GM21529 (cell line): ENCODE measurements around the gene ID1.

Source experiments
- ATAC-seq: cut with Tn5 transposase; IDR thresholded peaks from one replicate; pipeline ENCODE4 v1.9.1; 2021; ENCODE audit not compliant: unreplicated experiment

Gene ID1

DNA sequence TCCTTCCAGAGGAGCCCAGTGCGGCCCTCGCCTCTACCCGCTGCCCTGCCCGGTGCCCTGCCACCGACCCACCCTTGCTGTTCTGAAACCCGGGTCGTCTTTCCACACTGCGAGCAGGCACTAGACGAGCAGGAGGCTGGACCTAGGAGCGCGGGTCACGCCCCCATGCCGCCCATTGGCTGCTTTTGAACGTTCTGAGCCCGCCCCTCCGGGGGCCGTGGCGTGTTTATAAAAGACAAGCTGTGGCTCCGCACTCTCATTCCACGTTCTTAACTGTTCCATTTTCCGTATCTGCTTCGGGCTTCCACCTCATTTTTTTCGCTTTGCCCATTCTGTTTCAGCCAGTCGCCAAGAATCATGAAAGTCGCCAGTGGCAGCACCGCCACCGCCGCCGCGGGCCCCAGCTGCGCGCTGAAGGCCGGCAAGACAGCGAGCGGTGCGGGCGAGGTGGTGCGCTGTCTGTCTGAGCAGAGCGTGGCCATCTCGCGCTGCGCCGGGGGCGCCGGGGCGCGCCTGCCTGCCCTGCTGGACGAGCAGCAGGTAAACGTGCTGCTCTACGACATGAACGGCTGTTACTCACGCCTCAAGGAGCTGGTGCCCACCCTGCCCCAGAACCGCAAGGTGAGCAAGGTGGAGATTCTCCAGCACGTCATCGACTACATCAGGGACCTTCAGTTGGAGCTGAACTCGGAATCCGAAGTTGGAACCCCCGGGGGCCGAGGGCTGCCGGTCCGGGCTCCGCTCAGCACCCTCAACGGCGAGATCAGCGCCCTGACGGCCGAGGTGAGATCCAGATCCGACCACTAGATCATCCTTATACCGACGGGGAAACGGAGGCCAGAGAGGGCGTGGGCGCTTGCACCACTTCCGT, at the start of gene ID1:
Gene ID1, plus strand, starts transcription at position 259 of the 871 bp plus-strand sequence. Its CDS starts 99 bp downstream, at position 358.
- ATAC-seq: peak; percentile 82

- ATAC-seq: no peak
Observed at GRCh38 chr20:31559704-31560093, 45.4 kb upstream of the ID1 start.

- ATAC-seq: peak; percentile 58
Observed at GRCh38 chr20:31560094-31560745, 44.9 kb upstream of the ID1 start.

DNA sequence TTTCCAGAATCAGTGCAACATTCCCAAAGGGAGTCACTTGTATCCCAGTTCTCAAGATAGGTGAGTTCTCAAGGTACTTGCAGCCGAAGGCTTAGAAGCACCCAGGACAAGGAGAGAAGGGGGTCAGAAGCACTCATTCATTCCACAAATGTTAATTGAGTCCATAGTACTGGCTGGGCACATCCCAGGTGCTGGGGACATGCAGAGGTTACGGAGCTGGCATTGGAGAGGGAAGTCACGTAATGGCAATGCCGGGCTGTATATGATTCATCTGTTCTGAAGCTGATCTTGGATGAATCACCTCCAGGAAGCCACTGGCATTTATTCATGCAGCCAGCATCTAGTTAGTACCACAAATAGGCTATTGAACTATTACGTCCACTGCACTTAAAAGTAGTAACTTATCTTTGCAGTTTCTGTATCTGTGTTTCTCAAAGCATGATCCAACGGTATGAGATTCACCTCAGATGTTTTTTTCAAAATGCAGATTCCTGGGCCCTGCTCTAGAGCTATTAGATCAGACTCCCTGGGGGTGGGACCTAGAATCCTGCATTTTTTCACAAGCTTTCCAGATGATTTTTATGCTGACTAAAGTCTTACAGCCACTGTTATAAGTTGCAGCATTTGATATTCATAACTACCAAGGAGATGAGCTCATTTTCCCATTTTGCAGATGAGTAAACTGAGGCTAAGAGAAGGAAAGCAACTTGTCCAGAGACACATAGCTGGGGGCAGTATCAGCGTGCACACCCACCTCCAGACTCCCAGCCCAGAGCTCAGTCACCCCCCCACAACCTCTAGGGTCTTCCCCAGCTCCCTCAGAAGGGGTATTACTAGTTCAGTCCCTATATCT, 44.1 kb upstream of the ID1 start:
- ATAC-seq: no peak

DNA sequence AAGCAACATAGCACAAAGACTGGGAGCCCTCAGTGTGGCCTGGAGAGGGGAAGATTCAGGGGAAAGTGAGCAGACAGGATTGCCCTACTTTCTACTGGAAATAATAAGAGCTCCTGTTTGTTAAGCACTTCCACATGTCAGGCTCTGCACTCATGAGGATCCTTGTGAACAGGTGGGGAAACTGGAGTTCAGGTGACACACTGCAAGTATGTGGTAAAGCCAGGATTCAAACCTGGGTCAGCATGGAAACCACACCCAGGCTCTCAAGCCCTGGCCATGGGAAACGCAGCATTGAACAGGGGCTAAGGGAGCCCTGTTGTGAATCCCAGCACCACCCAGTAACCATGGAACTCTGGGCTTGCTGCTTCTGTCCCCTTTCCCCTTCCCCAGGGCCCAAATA, 42.8 kb upstream of the ID1 start:
- no peak for ATAC-seq

- ATAC-seq: no peak
Observed at GRCh38 chr20:31564284-31564683, 40.8 kb upstream of the ID1 start.

- no peak for ATAC-seq
Observed at GRCh38 chr20:31565699-31566318, 39.3 kb upstream of the ID1 start.

- no peak for ATAC-seq
Observed at GRCh38 chr20:31566319-31566657, 38.8 kb upstream of the ID1 start.

DNA sequence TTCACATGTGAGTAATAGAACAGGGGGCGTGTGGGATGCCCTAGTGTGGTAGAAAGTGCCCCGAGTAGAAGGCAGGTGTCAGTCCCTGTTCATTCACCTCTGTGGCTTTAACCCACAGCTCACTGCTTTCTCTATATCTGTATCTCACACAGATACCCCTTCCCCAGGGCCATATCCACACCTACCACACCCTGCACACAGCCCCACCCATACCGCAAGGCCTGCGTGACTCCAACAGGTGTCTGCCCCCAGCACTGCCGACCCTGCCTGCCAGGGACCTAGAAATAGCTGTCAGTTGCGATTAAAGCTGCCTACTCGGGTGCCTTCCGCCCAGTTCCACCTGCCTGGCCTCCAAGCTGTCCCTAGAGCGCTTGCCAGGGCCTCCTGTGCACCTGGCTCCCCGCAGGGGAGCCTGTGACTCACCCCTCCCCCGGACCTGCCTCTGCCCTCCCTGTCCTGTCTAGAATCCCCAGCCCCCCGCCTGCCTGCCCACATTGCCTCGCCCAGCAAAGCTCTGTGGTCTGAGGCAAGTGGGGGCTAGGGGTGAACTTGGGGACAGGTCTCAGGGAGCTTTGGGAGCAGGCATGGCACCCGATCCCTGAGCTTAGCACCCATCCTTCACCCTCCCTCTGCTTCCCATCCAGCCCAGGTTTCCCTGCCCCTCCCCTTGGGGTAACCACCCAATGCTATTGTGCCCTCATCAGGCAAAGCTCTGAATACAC, 38.3 kb upstream of the ID1 start:
- no peak for ATAC-seq

DNA sequence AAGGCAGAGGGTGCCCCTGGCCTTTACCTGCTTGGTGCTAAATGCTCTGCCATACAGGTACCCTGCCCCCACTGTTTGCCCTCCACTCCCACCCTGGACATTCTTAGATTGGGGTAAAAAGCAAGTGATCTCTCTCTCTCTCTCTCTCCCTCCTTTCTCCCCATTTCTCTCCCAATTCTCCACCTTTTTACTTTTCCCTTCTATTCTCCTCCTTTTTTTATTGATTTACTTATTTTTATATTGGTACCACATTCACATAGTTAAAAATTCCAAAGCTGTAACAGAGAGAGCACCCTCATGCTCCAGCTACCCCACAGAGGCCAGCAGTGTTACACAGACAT, 37.7 kb upstream of the ID1 start:
- ATAC-seq: no peak

DNA sequence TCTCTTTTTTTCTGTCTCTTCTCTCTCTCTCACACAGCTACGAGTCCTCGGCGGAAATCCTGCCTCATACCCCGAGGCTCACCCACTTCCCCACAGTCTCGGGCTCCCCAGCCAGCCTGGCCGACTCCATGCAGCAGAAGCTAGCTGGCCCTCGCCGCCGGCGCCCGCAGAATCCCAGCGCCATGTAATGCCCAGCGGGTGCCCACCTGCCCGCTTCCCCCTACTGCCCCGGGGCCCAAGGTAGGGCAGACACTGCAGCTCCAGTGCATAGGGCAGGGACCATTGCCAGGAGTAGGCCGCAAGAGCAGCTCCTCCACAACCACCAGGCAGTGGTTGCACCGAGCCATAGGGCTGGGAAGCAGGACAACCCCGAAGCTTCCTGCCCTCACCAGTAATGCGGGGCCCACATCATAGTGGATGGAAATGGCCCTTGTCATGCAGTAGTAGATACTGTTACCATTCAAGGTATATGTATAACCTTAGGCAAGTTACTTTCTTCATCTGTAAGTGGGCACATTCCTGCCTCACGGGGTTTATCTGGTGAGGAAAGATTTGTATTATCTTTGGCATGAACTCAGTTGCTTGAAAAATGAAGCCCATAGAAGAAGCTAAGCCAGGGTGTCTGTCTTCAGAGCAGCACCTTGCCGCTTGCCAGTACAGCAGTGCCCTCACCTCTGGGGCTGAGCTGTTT, 36.9 kb upstream of the ID1 start:
- no peak for ATAC-seq

GRCh38 chr20:31568773-31569162, 36.3 kb upstream of the ID1 start:
- ATAC-seq: no peak

GRCh38 chr20:31569163-31570020, 35.7 kb upstream of the ID1 start:
- ATAC-seq: no peak

GRCh38 chr20:31570021-31570463, 35.0 kb upstream of the ID1 start:
- ATAC-seq: no peak

DNA sequence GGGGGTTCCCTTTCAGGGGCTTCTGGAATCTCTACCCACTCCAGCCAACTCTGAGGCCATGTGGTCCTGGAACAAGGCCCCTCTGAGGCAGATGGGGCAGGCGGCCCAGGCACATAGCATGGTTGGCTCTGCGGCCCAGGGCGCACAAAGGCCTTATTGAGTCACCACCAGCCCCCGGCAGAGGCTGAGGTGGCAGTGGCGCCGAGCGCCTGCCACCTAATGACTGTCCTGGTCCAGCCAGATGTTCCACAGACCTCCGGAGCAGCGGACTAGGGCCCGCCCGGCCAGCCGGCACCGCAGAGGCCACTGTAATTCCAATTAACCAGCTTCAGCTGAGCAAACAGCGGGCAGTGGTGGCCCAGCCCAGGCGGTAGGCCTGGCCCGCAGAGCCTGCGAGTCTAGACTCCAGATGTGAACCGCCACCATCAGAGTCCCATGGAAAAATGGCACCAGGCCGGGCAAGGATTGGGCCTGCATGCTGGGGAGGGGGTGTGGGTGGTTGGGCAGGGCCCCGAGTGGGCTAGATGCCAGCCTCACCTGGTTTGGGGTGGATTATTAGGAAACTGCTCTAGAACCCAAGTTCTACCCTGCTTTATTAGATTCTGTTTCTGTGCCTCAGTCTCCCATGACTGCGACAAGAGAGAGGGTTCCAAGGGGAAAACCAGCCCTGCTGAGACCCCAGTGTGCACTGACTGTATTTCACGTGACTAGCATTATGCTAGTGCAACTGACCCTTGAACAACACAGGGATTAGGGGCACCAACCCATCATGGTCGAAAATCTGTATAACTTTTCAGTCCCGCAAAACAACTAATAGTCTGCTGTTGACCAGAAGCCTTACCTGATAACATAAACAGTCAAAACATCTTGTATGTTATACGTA, 34.1 kb upstream of the ID1 start:
- no peak for ATAC-seq

DNA sequence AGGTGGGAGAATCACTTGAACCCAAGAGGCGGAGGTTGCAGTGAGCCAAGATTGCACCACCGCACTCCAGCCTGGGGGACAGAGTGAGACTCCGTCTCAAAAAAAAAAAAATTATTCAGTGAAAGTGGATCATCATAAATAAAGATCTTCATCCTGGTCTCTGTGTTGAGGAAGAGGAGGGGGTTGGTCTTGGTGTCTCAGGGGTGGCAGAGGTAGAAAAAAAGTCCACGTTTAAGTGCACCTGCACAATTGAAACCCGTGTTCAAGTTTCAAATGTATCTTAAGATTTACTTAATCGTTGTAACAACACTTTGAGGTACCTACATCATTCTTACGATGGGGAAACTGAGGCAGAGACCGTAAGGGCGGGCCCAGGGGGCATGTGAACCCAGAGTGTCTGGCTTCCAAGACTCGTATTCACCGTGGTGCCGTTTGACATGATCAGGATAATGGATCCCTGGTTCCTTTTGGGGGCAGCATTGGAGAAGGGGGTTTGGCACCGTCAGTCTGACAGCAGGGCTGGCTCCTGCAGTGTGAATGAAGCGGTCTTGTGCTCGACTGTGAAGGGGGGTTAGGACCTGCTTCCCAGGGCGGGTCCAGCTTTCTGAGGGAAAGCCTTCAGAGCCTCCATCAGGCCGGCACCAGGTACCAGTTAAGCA, 32.9 kb upstream of the ID1 start:
- peak; percentile 5 for ATAC-seq

- peak; percentile 85 for ATAC-seq
Observed at GRCh38 chr20:31572701-31573554, 32.2 kb upstream of the ID1 start.
